SHP77 (cell line): Measurements from ENCODE around the gene ACER1.

Experiments used
- DNase-seq, 2 experiments: peaks; one replicate each; lab custom pipeline; 2025; lab: John Stamatoyannopoulos, UW

The ACER1 gene

DNA sequence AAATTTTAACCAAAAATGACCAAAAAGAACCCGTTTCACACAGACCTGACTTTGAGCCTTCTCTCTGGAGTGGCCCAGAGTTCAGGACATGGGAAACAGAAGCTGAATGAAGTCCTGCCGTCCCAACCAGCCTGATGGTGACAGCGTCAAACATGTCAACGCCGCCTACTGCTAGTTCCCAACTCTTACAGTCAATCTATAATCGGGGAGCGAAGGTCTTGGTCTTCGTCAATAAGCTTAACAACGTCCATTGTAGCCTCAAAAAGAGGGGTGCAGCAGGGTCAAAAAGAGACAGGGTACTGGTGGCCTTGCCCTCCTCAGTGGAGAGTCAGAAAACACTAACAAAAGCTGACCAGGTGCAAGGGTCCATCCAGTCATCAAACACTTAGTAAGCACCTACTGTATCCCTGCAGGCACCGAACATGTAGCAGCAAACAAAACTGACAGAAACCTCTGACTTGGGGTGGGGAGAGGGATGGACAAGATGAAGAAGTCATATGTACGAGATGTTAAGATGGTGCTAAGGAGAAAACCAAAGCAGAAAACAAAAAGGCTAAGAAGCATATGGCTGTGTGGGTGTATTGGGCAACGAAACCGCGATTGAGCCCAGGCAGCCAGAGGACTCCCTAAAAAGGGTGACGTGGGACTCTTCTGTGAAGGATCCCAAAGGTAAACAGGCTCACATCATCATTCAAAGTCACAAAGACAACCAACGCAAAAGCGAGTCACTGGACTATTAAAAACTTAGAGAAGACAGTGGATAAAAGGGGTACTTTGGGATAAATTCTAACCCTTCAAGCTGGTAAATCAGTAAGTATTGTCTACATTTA, 65.6 kb downstream of the ACER1 start:
- DNase-seq = no peak

DNA sequence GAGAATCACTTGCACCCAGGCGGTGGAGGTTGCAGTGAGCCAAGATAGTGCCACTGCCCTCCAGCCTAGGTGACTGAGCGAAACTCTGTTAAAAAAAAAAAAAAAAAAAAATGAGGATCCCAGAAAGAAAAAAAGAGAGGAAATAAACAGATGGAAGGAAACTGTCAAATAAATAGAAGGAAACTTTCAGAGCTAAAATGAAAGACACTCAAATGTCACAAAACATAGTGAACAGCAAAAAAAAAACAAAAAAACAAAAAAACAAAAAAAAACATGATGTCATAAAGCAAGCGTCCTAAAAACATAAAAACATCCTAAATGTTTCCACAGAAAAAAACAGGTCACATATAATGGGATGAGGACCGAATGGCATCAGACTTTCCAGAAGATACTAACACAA, 68.6 kb downstream of the ACER1 start:
- DNase-seq = no peak

DNA sequence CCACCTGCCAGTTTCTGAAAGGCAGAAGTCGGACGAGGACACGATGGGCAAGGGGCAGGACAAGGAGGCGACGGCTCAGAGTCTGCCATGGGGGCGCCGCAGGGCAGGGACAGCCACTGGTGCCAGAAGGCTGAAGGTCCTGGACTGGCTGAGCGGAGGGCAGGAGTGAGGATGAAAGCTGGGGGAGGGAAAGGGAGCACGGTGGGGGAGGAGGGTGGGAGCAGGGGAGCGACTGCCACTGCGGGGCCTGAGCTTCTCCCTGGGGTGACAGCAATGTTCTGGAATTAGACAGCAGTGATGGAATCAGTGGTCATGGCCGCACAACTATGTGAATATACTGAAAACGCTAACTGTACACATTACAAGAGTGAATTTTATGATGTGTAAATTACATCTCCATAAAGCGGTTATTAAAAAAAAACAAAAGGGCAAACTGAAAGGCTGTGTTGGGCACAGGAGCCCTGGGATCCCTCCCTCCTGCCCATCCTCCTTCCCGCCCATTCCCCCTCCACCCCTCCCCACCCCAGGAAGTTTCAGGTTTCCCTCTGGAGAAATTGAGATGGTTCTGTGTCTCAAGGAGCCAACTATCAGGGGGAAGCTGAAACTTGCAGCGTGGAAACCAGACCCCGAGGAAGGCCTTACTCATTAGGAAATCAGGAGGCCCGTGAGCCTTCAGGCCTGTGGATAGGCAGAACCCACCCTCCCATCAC, 69.5 kb downstream of the ACER1 start:
- no peak for DNase-seq

DNA sequence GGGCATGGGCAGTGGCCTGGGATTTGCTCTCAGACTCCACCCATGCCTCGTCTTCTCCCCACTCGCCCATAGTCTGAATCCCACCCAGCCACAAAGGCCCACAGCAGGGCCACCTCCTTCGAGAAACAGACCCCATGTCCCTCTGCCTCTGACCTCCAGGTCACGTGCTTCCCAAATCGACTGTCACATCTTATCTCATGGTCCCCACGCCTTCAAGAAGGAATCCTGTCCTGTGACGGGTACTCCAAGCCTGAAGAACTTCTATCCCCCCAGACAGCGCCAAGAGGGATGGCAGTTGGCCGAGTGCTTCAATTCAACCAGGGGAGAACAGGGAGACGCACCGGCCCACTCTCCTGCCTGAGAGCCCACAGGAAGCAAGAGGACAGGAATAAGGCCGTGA, 70.1 kb downstream of the ACER1 start:
- DNase-seq = no peak

DNA sequence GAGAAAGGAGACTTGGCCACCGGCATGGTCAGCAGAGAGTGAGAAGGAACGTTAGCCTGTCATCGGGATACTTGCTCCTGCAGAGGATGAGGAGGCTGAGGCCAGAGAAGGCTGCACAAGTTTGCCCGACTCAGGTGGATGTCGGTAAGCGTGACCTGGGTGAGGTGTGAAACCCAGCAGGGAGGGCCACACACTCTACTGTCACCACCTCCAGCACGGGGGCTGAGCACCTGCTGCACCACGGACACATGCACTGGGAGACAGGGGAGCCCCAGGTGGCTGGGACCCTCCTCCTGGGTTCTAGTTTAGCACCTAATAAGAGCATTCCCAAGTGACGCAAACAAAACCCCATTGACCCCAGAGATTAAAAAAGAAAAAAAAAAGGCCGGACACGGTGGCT, 70.9 kb downstream of the ACER1 start:
- no peak for DNase-seq

DNA sequence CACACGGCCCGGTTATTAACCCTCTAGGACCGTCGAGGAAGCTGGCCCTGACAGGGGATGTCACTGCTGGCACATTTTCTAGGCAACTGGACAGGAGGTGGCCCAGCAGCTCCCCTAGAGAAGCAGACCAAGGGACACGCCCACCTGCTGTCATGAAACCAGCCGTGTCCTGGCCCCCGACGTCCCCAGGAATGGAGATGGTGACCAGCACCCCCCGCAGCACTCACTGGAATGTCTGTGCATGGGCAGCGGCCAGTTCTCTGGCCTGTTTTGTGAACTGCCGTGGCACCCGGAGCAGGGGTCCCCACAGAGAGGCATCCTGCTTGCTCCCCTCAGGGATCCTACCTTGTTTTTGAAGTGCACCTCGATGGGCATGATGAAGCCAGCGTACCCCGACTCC, 71.5 kb downstream of the ACER1 start:
- DNase-seq = no peak

DNA sequence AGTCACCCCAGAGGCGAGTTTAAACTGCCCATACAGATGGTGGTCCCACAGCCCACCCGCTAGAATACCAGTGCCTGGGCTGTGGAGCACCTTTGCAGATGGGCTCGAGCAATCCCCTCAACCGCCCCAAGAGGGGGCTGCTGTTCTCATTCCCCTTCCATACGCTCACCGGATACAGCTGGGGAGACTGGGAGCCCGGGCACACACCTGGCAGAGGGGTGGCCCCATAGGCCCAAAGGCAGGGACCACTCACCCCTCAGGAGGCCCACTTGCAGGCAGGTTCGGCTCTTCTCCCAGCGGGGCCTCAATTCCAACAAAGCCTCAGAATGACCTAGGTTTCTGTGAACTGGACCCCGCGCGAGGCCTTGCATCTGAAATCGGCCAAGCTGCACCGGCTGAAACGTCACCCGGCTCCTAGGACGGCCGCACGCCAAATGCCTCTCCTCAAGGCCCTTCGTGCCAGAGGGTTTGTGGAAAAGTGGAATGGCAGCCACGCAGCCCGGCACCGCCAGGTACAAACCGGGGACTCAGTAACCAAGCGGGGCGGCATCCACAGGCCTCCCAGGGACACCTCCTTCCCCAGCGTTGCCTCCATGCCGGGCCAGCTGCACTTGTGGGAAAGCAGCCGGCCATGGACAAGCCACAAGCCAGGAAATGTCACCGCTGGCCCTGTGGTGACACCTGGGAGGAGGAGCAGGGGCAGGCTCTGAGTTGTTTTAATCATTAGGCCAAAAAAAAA, 72.3 kb downstream of the ACER1 start:
- DNase-seq = peak in 1 of 2 experiments; percentile 19

DNA sequence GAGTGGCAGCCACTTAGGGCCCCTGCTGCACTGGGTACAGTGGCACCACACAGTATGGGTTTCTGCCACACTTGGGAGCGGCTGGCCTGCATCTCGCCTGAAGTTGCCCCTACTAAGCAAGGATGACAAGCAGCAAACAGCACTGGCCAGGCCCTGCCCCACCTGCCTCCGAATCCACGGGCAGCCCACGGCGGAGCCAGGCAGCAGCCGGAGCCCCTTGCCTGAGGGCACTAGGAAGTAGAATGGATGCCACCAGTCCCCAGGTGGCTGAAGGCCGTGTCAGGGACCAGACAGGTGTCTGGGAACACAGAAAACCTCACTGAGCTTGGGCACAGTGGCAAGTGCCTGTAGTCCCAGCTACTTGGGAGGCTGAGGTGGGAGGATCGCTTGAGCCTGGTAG, 73.0 kb downstream of the ACER1 start:
- no peak for DNase-seq

DNA sequence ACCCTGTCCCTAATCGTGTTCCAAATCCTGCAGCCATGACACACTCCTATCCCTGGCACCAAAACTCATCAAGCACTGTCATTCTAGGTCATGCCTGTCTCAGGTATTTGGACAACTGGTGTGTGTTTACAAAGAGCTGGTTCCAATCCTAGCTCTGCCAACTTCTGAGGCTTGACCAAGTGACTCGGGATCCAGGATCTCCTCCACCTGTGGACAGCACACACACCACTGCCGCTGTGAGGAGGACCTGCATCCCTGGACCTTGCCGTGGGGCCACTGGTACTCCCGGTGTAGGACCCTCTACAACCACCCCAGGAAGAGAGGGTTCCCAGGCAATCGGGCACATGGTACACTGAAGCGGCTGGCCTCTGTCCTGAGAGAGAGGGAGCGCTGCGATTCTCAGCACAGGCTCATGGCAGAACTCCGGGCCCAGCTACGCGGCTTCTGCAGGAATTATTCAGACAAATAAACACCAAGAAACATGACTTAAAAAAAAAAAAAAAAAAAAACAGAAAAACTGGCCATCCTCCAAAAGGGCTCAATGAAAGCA, 74.0 kb downstream of the ACER1 start:
- no peak for DNase-seq

DNA sequence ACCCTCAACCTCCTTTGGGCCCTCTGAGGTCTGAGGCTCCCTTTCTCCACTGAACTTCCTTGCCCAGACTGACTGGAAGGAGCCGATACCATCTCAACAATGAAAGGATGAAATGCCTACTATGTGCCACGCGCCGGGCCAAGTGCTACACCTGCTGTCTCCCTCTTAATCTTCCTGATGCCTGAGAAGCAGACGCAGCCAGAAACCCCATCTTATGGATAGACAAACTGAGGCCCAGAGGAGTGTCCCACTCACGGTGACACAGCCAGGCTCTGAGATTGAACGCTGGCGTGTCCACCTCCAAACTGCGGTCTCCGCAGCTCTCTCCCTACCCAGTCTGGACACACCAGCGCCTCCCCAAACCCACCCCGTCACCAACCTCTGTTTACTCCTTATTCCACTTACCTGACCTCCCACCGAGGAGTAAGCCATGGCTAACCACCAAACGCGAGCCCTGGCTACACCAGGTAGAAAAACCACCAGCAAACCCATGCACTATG, 74.5 kb downstream of the ACER1 start:
- DNase-seq = no peak
